ENCODE data around the gene MFSD12.
A peak's percentile ranks its signal among the peaks of the same experiment; 100 is the strongest.

The MFSD12 gene

DNA sequence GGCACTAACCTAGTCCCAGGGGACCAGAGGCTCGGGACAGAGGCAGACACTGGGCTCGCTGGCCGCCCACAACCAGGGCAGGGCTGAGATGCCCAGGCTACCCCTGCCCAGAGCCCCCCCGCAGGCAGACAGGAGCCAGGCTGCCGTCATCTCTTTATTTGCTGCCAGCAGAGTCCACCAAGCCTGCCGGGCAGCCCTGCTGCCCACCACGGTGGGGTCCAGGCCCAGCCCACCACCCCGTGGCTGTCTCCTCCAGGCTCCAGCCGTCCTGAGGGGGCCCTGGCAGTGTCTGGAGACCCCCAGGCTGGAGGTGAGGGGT is 13.4 kb downstream of the MFSD12 start:
- Histone ChIP-seq H2BK5ac (ENCODE audit: low read depth, low read length, poor library complexity) (no peak overlapping the region), H3K9me3 (ENCODE audit: insufficient read depth, low read depth, low read length) (peaks cover 4% of the 10 kb centered on the region), H3K27ac (ENCODE audit: low read depth, low read length) (no peak overlapping the region), H3K27me3 (ENCODE audit: insufficient read depth, low read length) (no peaks in the 10 kb centered on the region), H3K4me2 (ENCODE audit: low read length) (no peak overlapping the region), H3K4ac (ENCODE audit: low read depth, low read length) (no peak overlapping the region), H2BK12ac (ENCODE audit: low read length) (no peak overlapping the region), H4K12ac (ENCODE audit: low read depth, low read length) (no peak overlapping the region), H3K23ac (ENCODE audit: low read length) (no peak overlapping the region), H4K8ac (ENCODE audit: low read depth, low read length) (no peak overlapping the region), H3K4me1 (ENCODE audit: control insufficient read depth in 1 of 2, insufficient read depth in 2 of 2, low read length in 2 of 2) (peaks cover 0 to under 1% of the 10 kb centered on the region in 2 experiments), H3K79me2 (ENCODE audit: control insufficient read depth, insufficient read depth, low read length, poor library complexity) (no peaks in the 10 kb centered on the region), H3K18ac (ENCODE audit: low read length) (no peak overlapping the region), H2AK5ac (ENCODE audit: low read length) (no peak overlapping the region), H2AFZ (ENCODE audit: insufficient read depth, low read length, poor library complexity) (no peak overlapping the region), H3K9ac (ENCODE audit: low read length) (no peak overlapping the region), H3K4me3 (ENCODE audit: low read depth, low read length) (no peak overlapping the region), H2BK120ac (ENCODE audit: insufficient read depth, low read length, poor library complexity) (no peak overlapping the region), H4K91ac (ENCODE audit: low read depth, low read length) (no peak overlapping the region), H3K14ac (ENCODE audit: low read length) (no peak overlapping the region), H3K79me1 (ENCODE audit: low read length) (no peaks in the 10 kb centered on the region), H3K36me3 (ENCODE audit: control insufficient read depth in 1 of 2, insufficient read depth in 2 of 2, low read length in 2 of 2) (peaks cover 66% of the 10 kb centered on the region in 2 experiments)
- no CpG with 5 or more reads among the region's 9 CpGs for WGBS (ENCODE audit: extremely low coverage, insufficient coverage, insufficient read length)
- DNase-seq = no peak

GRCh38 chr19:3543150-3544057 is 14.0 kb downstream of the MFSD12 start:
- Histone ChIP-seq H3K18ac (ENCODE audit: low read length) (no peak overlapping the region), H4K91ac (ENCODE audit: low read depth, low read length) (no peak overlapping the region), H3K4me3 (ENCODE audit: low read depth, low read length) (no peak overlapping the region), H2AK5ac (ENCODE audit: low read length) (no peak overlapping the region), H3K4me1 (ENCODE audit: control insufficient read depth in 1 of 2, insufficient read depth in 2 of 2, low read length in 2 of 2) (peaks cover 2 to 5% of the 10 kb centered on the region in 2 experiments), H3K79me2 (ENCODE audit: control insufficient read depth, insufficient read depth, low read length, poor library complexity) (no peaks in the 10 kb centered on the region), H3K23ac (ENCODE audit: low read length) (no peak overlapping the region), H3K36me3 (ENCODE audit: control insufficient read depth in 1 of 2, insufficient read depth in 2 of 2, low read length in 2 of 2) (peaks cover 62 to 65% of the 10 kb centered on the region in 2 experiments), H3K27me3 (ENCODE audit: insufficient read depth, low read length) (no peaks in the 10 kb centered on the region), H3K9me3 (ENCODE audit: insufficient read depth, low read depth, low read length) (peaks cover 4% of the 10 kb centered on the region), H2BK120ac (ENCODE audit: insufficient read depth, low read length, poor library complexity) (no peak overlapping the region), H3K4me2 (ENCODE audit: low read length) (no peak overlapping the region), H4K12ac (ENCODE audit: low read depth, low read length) (no peak overlapping the region), H3K4ac (ENCODE audit: low read depth, low read length) (no peak overlapping the region), H3K9ac (ENCODE audit: low read length) (no peak overlapping the region), H3K27ac (ENCODE audit: low read depth, low read length) (no peak overlapping the region), H3K79me1 (ENCODE audit: low read length) (no peaks in the 10 kb centered on the region), H2BK12ac (ENCODE audit: low read length) (no peak overlapping the region), H3K14ac (ENCODE audit: low read length) (no peak overlapping the region), H2BK5ac (ENCODE audit: low read depth, low read length, poor library complexity) (no peak overlapping the region), H2AFZ (ENCODE audit: insufficient read depth, low read length, poor library complexity) (no peak overlapping the region), H4K8ac (ENCODE audit: low read depth, low read length) (no peak overlapping the region)
- DNase-seq = no peak
- WGBS (ENCODE audit: extremely low coverage, insufficient coverage, insufficient read length) = no CpG with 5 or more reads among the region's 47 CpGs

GRCh38 chr19:3539756-3540118 is 17.6 kb downstream of the MFSD12 start:
- no peak overlapping the region for H3K14ac ChIP-seq (ENCODE audit: low read length)
- no peak overlapping the region for H4K12ac ChIP-seq (ENCODE audit: low read depth, low read length)
- no peak overlapping the region for H2AFZ ChIP-seq (ENCODE audit: insufficient read depth, low read length, poor library complexity)
- no peaks in the 10 kb centered on the region for H3K79me1 ChIP-seq (ENCODE audit: low read length)
- H3K27me3 ChIP-seq (ENCODE audit: insufficient read depth, low read length) = no peaks in the 10 kb centered on the region
- peaks cover 2 to 11% of the 10 kb centered on the region in 2 experiments for H3K4me1 ChIP-seq (ENCODE audit: control insufficient read depth in 1 of 2, insufficient read depth in 2 of 2, low read length in 2 of 2)
- H4K91ac ChIP-seq (ENCODE audit: low read depth, low read length) = no peak overlapping the region
- H3K4me3 ChIP-seq (ENCODE audit: low read depth, low read length) = no peak overlapping the region
- no peak overlapping the region for H3K18ac ChIP-seq (ENCODE audit: low read length)
- no peak overlapping the region for H2AK5ac ChIP-seq (ENCODE audit: low read length)
- no peak overlapping the region for H3K4ac ChIP-seq (ENCODE audit: low read depth, low read length)
- H2BK12ac ChIP-seq (ENCODE audit: low read length) = no peak overlapping the region
- no peaks in the 10 kb centered on the region for H3K79me2 ChIP-seq (ENCODE audit: control insufficient read depth, insufficient read depth, low read length, poor library complexity)
- no peak overlapping the region for H3K9ac ChIP-seq (ENCODE audit: low read length)
- peaks cover 62% of the 10 kb centered on the region in 2 experiments for H3K36me3 ChIP-seq (ENCODE audit: control insufficient read depth in 1 of 2, insufficient read depth in 2 of 2, low read length in 2 of 2)
- H3K23ac ChIP-seq (ENCODE audit: low read length) = no peak overlapping the region
- H2BK120ac ChIP-seq (ENCODE audit: insufficient read depth, low read length, poor library complexity) = no peak overlapping the region
- H2BK5ac ChIP-seq (ENCODE audit: low read depth, low read length, poor library complexity) = no peak overlapping the region
- H4K8ac ChIP-seq (ENCODE audit: low read depth, low read length) = no peak overlapping the region
- H3K9me3 ChIP-seq (ENCODE audit: insufficient read depth, low read depth, low read length) = peaks cover 1% of the 10 kb centered on the region
- no peak overlapping the region for H3K27ac ChIP-seq (ENCODE audit: low read depth, low read length)
- DNase-seq = no peak
- no CpG with 5 or more reads among the region's 1 CpG for WGBS (ENCODE audit: extremely low coverage, insufficient coverage, insufficient read length)
- no peak overlapping the region for H3K4me2 ChIP-seq (ENCODE audit: low read length)

DNA sequence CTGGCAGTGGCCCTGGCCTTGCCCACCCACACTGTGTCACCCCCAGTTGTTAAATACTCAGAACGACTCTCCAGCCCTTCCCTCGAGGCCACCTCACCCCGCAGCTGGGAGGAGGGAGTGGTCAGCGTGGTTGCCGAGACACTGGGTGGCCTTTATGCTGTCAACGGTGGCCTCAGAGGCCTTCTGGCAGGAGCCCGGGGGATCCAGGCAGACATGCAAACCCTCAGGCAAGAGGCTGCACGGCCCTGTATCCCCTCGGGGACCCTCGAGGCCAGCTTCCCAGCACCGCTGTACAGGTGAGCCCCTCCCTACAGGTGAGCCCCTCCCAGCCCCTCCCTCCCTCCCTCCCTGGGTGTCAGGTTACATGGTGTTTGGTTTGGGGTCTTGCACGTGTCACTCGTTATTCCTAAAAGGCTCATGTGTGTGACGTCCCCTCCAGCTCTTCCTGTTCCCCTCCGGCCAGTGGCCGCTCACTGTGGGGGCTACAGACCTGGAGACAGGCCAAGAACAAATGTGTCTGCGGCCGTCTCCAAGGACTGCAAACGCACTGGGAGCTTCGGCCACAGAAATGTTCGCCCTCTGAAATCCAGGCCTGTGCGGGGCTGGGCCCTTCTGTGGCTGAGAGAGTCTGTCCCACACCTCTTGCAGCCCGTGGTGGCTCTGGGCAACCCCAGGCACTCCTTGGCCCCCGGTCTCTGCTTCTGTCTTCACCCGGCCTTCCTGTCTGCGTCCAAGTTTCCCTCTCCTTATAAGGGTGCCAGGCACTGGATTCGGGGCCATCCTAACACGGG is 18.2 kb downstream of the MFSD12 start, which contains the start of gene TEKTIP1:
TEKTIP1 (plus strand) TSS at position 210 of the 791 bp plus-strand sequence; CDS start at position 214, 4 bp downstream.
- no peak within 1 kb of the TSS for H2BK120ac ChIP-seq (ENCODE audit: insufficient read depth, low read length, poor library complexity)
- no peak within 1 kb of the TSS for H3K4me2 ChIP-seq (ENCODE audit: low read length)
- H3K36me3 ChIP-seq (ENCODE audit: control insufficient read depth in 1 of 2, insufficient read depth in 2 of 2, low read length in 2 of 2) = peaks cover 62% of the 10 kb centered on the region in 2 experiments
- H3K23ac ChIP-seq (ENCODE audit: low read length) = no peak within 1 kb of the TSS
- H4K12ac ChIP-seq (ENCODE audit: low read depth, low read length) = no peak within 1 kb of the TSS
- no peaks in the 10 kb centered on the region for H3K27me3 ChIP-seq (ENCODE audit: insufficient read depth, low read length)
- no peak within 1 kb of the TSS for H3K4me3 ChIP-seq (ENCODE audit: low read depth, low read length)
- H2BK12ac ChIP-seq (ENCODE audit: low read length) = no peak within 1 kb of the TSS
- H3K9me3 ChIP-seq (ENCODE audit: insufficient read depth, low read depth, low read length) = peaks cover 1% of the 10 kb centered on the region
- H4K8ac ChIP-seq (ENCODE audit: low read depth, low read length) = no peak within 1 kb of the TSS
- H3K9ac ChIP-seq (ENCODE audit: low read length) = peak within 1 kb of the TSS; percentile 36
- no peak within 1 kb of the TSS for H3K27ac ChIP-seq (ENCODE audit: low read depth, low read length)
- no peak within 1 kb of the TSS for H2AFZ ChIP-seq (ENCODE audit: insufficient read depth, low read length, poor library complexity)
- H3K4me1 ChIP-seq (ENCODE audit: control insufficient read depth in 1 of 2, insufficient read depth in 2 of 2, low read length in 2 of 2) = peaks cover 2 to 11% of the 10 kb centered on the region in 2 experiments
- H3K79me1 ChIP-seq (ENCODE audit: low read length) = no peaks in the 10 kb centered on the region
- no peak within 1 kb of the TSS for H2BK5ac ChIP-seq (ENCODE audit: low read depth, low read length, poor library complexity)
- H4K91ac ChIP-seq (ENCODE audit: low read depth, low read length) = no peak within 1 kb of the TSS
- peak in 1 of 2 donors; percentile 35 for DNase-seq
- WGBS (ENCODE audit: extremely low coverage, insufficient coverage, insufficient read length) = no CpG with 5 or more reads among the region's 28 CpGs
- H3K4ac ChIP-seq (ENCODE audit: low read depth, low read length) = no peak within 1 kb of the TSS
- no peaks in the 10 kb centered on the region for H3K79me2 ChIP-seq (ENCODE audit: control insufficient read depth, insufficient read depth, low read length, poor library complexity)
- H3K14ac ChIP-seq (ENCODE audit: low read length) = no peak within 1 kb of the TSS
- no peak within 1 kb of the TSS for H3K18ac ChIP-seq (ENCODE audit: low read length)
- H2AK5ac ChIP-seq (ENCODE audit: low read length) = no peak within 1 kb of the TSS

Data from trophoblast cell (in vitro differentiated cells and primary cell).